ENCODE data around the gene WDTC1. TPM values are rescaled to one million over a fixed set of nuclear protein-coding genes. Genes with fewer than 3 reads are reported as not detected.
"Not testable (repeated sequence)": the region's sequence is repeated elsewhere in the genome, so short reads cannot be mapped to it uniquely, and the experiment has no call there.

The WDTC1 gene
- total RNA-seq, 1 experiment from 2014 or later, result 19.0 TPM

GRCh38 chr1:27289125-27289524 is 54.7 kb downstream of the WDTC1 start:
- not testable (repeated sequence) for H4K5ac ChIP-seq (ENCODE audit: insufficient read length, low read depth, low read length); H3K14ac ChIP-seq (ENCODE audit: insufficient read depth, low read length); H2BK20ac ChIP-seq (ENCODE audit: low read depth, low read length, poor library complexity, severe bottlenecking); H3K56ac ChIP-seq (ENCODE audit: insufficient read length, low read depth, low read length); H2BK120ac ChIP-seq (ENCODE audit: low read depth, low read length, poor library complexity, severe bottlenecking); H3K27me3 Mint-ChIP-seq (ENCODE audit: low read depth); H3K4me1 Mint-ChIP-seq; H3K4ac ChIP-seq (ENCODE audit: low read depth, low read length); H3K4me1 ChIP-seq (ENCODE audit: insufficient read depth, low read length); H2BK15ac ChIP-seq (ENCODE audit: low read depth, low read length); H2AFZ ChIP-seq (ENCODE audit: low read length); H2BK5ac ChIP-seq (ENCODE audit: insufficient read length, low read length); DNase-seq; H3K4me3 Mint-ChIP-seq; H3K79me2 ChIP-seq (ENCODE audit: insufficient read depth, low read length); H3K23me2 ChIP-seq (ENCODE audit: insufficient read length, low read depth, low read length, poor library complexity, severe bottlenecking); H3K79me1 ChIP-seq (ENCODE audit: insufficient read depth, low read depth, low read length, poor library complexity, severe bottlenecking); H2AK5ac ChIP-seq (ENCODE audit: insufficient read length, low read length); H3K23ac ChIP-seq (ENCODE audit: insufficient read length, low read depth, low read length); H3K9me3 ChIP-seq (ENCODE audit: control insufficient read depth, low read depth, low read length); H3K4me2 ChIP-seq (ENCODE audit: insufficient read depth, insufficient read length, low read length); H4K8ac ChIP-seq (replicated peaks; ENCODE audit: insufficient read length, low read depth, low read length); H3K27ac ChIP-seq (ENCODE audit: insufficient read length, low read depth, low read length); H3K18ac ChIP-seq (ENCODE audit: insufficient read length, low read depth, low read length); H3K27me3 ChIP-seq (ENCODE audit: insufficient read depth, low read length); H3K9me3 Mint-ChIP-seq; H3K9ac ChIP-seq (ENCODE audit: extremely low read depth, insufficient read length, low read length); H4K91ac ChIP-seq (ENCODE audit: insufficient read length, low read depth, low read length); H3T11ph ChIP-seq (ENCODE audit: low read length); H4K20me1 ChIP-seq (ENCODE audit: control insufficient read depth, insufficient read depth, insufficient read length); H3K27ac Mint-ChIP-seq; H2BK12ac ChIP-seq (ENCODE audit: insufficient read length, low read depth, low read length)
- no CpG with 5 or more reads among the region's 29 CpGs for WGBS (ENCODE audit: extremely low coverage, insufficient read length, low lambda C conversion rate)
- peaks cover 15 to 23% (median 18%) of the 10 kb centered on the region in 3 experiments; a peak in 5 of 7 replicates for H3K36me3 Mint-ChIP-seq (ENCODE audit: insufficient read depth in 1 of 3, low read depth in 3 of 3)
